Bronchial epithelial cell (primary cell): ENCODE measurements around the gene BARHL2. TPM values are rescaled to one million over a fixed set of nuclear protein-coding genes. Genes with fewer than 3 reads are reported as not detected.

Experiments used
- DNase-seq: peaks from one replicate; pipeline ENCODE4 v3.0.0-alpha.2; 2010; ENCODE audit warnings: low read depth
- FAIRE-seq: peaks from 2 replicates; lab custom pipeline; 2011; peaks lifted over from hg19 to GRCh38; lab: Jason Lieb, UNC
- H3K27me3 ChIP-seq: 2 replicates; pipeline ENCODE4 v1.5.1; 2011; ENCODE audit warnings: low read length; ENCODE audit not compliant: control insufficient read depth, insufficient read depth
- H3K36me3 ChIP-seq: 2 replicates; pipeline ENCODE4 v1.5.1; 2011; ENCODE audit warnings: low read length; ENCODE audit not compliant: control insufficient read depth, insufficient read depth
- H3K4me3 ChIP-seq: 2 replicates; pipeline ENCODE4 v1.5.1; 2011; ENCODE audit warnings: mild to moderate bottlenecking, low read depth, low read length, control low read depth
- total RNA-seq: library from RNA; depleted of rRNA; stranded (reverse); fragments of >200 nt; gene quantifications from 2 replicates; pipeline ENCODE4 v1.2.1, GENCODE V29; 2014
- TF ChIP-seq, protein P1 (sequence below): IDR thresholded peaks from 2 replicates; pipeline ENCODE4 v1.5.1; 2011; ENCODE audit warnings: mild to moderate bottlenecking, moderate library complexity, low read length, control low read depth, inconsistent platforms; ENCODE audit not compliant: insufficient read depth, severe bottlenecking

Gene BARHL2
- total RNA-seq, 1 donor from 2014 or later, result not detected

DNA sequence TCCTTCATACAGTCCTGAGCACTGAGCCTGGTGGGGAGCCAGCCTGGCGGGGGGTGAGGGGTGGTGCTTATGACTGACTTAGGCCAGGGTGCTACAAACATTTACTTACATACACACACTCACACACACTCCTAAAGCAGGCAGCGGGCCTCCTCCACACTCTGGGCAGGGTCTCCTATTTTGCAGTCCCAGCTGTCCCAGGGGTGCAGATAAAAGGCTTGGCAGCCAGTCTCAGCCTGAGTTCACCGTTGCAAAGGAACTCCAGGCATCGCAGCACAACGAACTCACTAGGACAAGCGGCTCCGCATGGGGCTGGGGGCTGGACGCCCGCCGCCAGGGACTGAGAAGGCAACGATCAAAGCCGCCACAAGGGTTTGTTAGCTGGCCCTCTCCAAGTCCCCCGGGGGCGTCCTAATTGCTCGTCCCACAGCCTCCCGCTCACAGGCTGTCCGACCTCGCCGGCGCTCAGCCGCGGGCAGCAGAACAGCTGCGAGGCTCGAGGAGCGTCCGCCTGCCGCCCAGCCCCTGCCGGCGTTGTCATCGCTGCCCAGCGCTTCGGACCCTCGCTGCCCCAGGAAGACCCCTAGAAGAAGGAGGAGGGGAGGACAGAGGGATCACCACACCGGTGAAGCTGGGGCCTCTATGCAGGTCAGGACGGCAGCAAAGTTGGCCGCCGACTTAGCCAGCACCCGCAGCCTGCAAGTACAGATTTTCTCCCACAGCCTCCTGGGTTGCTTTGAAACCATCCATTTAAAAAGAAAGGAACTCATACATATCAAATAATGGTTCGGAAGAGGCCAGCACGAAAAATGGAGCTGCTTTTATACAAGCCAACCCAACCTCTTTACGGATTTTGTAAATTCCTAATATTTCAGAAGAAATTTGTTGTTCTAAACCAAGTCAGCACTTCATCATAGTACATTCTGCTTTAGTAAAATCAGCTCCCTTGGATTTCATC lies 6.2 kb downstream of the BARHL2 start:
- TF ChIP-seq, protein P1, sequence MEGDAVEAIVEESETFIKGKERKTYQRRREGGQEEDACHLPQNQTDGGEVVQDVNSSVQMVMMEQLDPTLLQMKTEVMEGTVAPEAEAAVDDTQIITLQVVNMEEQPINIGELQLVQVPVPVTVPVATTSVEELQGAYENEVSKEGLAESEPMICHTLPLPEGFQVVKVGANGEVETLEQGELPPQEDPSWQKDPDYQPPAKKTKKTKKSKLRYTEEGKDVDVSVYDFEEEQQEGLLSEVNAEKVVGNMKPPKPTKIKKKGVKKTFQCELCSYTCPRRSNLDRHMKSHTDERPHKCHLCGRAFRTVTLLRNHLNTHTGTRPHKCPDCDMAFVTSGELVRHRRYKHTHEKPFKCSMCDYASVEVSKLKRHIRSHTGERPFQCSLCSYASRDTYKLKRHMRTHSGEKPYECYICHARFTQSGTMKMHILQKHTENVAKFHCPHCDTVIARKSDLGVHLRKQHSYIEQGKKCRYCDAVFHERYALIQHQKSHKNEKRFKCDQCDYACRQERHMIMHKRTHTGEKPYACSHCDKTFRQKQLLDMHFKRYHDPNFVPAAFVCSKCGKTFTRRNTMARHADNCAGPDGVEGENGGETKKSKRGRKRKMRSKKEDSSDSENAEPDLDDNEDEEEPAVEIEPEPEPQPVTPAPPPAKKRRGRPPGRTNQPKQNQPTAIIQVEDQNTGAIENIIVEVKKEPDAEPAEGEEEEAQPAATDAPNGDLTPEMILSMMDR, result no peak
- H3K27me3 ChIP-seq, result peaks cover 72% of the 10 kb centered on the region
- H3K4me3 ChIP-seq, result no peak overlapping the region
- H3K36me3 ChIP-seq, result no peaks in the 10 kb centered on the region
- FAIRE-seq (no peak), DNase-seq (no peak)

DNA sequence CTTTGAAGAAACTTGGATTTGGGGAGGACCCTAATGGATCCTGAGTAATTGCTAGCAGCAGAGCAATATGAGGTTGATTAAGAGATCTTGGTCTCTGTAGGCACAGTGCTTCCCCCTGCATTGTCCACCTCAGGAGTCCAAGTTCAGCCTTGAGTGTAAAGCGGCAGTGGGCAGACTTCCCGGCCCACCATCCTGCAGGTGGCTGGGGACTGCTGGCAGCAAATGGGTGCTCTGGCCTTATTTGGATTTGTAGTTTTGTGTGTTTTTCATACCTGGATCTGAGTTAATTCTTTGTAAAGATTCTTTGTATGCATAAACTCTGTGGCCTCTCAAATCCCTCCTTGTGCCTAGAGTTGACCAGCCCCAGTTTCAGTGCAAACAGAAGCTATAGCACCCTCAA lies 7.6 kb downstream of the BARHL2 start:
- H3K27me3 ChIP-seq, result peaks cover 75% of the 10 kb centered on the region
- no peak for DNase-seq
- no peak for FAIRE-seq
- TF ChIP-seq, protein P1, result no peak
- no peaks in the 10 kb centered on the region for H3K36me3 ChIP-seq
- no peak overlapping the region for H3K4me3 ChIP-seq

DNA sequence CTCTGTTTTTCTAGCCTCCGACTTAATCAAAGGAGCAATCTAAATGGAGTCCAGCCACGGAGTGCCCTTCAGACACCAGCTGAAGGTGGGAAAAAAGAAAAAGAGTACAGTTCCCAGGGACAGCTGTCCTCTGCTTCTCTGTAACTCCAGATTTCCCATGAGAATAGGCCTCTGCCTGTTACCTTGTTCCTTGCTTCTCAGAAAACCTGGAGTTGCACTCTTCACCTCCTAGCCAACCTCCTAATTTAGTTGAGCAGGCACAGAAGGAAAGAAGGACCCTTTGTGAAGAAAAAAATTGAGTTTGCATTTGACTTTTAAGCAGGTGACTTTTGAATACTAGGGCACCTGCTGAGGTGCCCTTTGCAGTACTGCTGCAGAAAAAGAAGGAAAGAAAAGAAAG lies 8.3 kb downstream of the BARHL2 start:
- H3K4me3 ChIP-seq, result no peak overlapping the region
- no peak for FAIRE-seq
- no peak for DNase-seq
- TF ChIP-seq, protein P1, result no peak
- H3K36me3 ChIP-seq, result no peaks in the 10 kb centered on the region
- peaks cover 70% of the 10 kb centered on the region for H3K27me3 ChIP-seq

- FAIRE-seq, result no peak
- Histone ChIP-seq H3K36me3 (no peaks in the 10 kb centered on the region), H3K4me3 (no peak overlapping the region), H3K27me3 (peaks cover 64% of the 10 kb centered on the region)
- no peak for DNase-seq
- TF ChIP-seq, protein P1, result no peak
These were observed 8.8 kb downstream of the BARHL2 start for GRCh38 chr1:90708236-90708786.

DNA sequence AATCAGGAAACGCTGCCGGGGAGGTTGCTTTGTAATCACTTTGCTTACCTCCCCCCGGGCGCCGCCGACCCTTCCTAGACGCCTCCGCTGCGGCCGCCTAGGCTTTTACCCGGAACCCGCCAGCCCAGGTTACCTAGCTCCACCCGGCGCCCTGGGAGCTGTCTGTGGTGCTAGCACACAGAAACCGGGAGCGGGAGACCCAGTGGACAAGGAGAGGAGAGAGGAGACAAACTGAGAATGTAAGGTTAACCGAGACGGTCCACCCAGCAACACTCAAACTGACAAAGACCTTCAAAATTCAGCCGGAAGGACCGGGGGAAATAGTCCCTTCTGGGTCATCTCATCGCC lies 9.8 kb downstream of the BARHL2 start:
- TF ChIP-seq, protein P1, result no peak
- no peak overlapping the region for H3K4me3 ChIP-seq
- DNase-seq, result peak; percentile 26
- no peaks in the 10 kb centered on the region for H3K36me3 ChIP-seq
- H3K27me3 ChIP-seq, result peaks cover 55% of the 10 kb centered on the region
- FAIRE-seq, result no peak
